ENCODE measurements around the gene KCNAB1.

KCNAB1 gene

GRCh38 chr3:156479604-156480003, 359.2 kb downstream of the KCNAB1 start:
- no peak overlapping the region for H3K27ac ChIP-seq (ENCODE audit: low read length)
- H3K9me3 ChIP-seq (replicated peaks; ENCODE audit: insufficient read depth, low read length) = no peaks in the 10 kb centered on the region
- TF ChIP-seq EZH2 (optimal IDR thresholded peaks at IDR 0.05; ENCODE audit: low read depth, low read length) (no peak), EZH2phosphoT487 (IDR thresholded peaks at IDR 0.05; ENCODE audit: low read length) (no peak), CTCF (IDR thresholded peaks at IDR 0.05; ENCODE audit: low read length) (no peak)
- H3K4me3 ChIP-seq (ENCODE audit: low read length) = no peak overlapping the region
- H2AFZ ChIP-seq (ENCODE audit: low read length) = no peak overlapping the region
- H3K4me2 ChIP-seq (ENCODE audit: low read depth, low read length) = no peak overlapping the region
- DNase-seq = no peak
- no peaks in the 10 kb centered on the region for H3K36me3 ChIP-seq (replicated peaks; ENCODE audit: insufficient read depth, low read length)
- H3K4me1 ChIP-seq (ENCODE audit: low read length) = peaks cover 30% of the 10 kb centered on the region
- no peaks in the 10 kb centered on the region for H3K9me2 ChIP-seq (replicated peaks; ENCODE audit: insufficient read depth, low read length)
- H3K9ac ChIP-seq (ENCODE audit: low read length) = no peak overlapping the region
- no peaks in the 10 kb centered on the region for H3K79me2 ChIP-seq (ENCODE audit: low read length)
- H3K27me3 ChIP-seq (replicated peaks; ENCODE audit: insufficient read depth, low read length) = no peaks in the 10 kb centered on the region
- peaks cover 21% of the 10 kb centered on the region for H3F3A ChIP-seq (ENCODE audit: insufficient read depth, low read length)
- H4K20me1 ChIP-seq (ENCODE audit: insufficient read depth, low read length) = no peaks in the 10 kb centered on the region

DNA sequence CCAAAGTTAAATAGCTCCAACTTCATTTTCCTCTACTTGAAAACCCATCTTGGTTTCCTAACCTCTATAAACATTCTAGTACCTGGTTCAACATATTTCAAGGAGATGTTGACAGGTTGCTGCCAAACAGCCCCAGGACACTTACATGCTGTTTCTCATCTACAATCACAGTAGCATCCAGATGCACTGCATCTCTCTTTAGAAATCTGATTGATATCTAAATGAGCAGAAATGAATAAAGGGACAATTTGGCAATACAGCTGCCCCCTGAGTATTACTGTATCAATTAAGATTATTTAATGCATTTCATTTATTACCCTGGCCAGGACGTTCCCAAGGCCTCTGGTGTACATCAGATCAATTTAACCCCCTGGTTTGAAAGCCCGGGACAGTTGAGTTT, 360.6 kb downstream of the KCNAB1 start:
- Histone ChIP-seq H3K4me3 (ENCODE audit: low read length) (no peak overlapping the region), H3K9me2 (replicated peaks; ENCODE audit: insufficient read depth, low read length) (no peaks in the 10 kb centered on the region), H3K4me2 (ENCODE audit: low read depth, low read length) (no peak overlapping the region), H3K79me2 (ENCODE audit: low read length) (no peaks in the 10 kb centered on the region), H3K4me1 (ENCODE audit: low read length) (peaks cover 40% of the 10 kb centered on the region), H3K27ac (ENCODE audit: low read length) (no peak overlapping the region), H3K27me3 (replicated peaks; ENCODE audit: insufficient read depth, low read length) (no peaks in the 10 kb centered on the region), H3K9me3 (replicated peaks; ENCODE audit: insufficient read depth, low read length) (no peaks in the 10 kb centered on the region), H3K36me3 (replicated peaks; ENCODE audit: insufficient read depth, low read length) (no peaks in the 10 kb centered on the region), H3F3A (ENCODE audit: insufficient read depth, low read length) (peaks cover 30% of the 10 kb centered on the region), H2AFZ (ENCODE audit: low read length) (no peak overlapping the region), H3K9ac (ENCODE audit: low read length) (no peak overlapping the region), H4K20me1 (ENCODE audit: insufficient read depth, low read length) (no peaks in the 10 kb centered on the region)
- no peak for TF ChIP-seq EZH2phosphoT487 (IDR thresholded peaks at IDR 0.05; ENCODE audit: low read length)
- no peak for TF ChIP-seq EZH2 (optimal IDR thresholded peaks at IDR 0.05; ENCODE audit: low read depth, low read length)
- TF ChIP-seq CTCF (IDR thresholded peaks at IDR 0.05; ENCODE audit: low read length) = no peak
- DNase-seq = no peak

DNA sequence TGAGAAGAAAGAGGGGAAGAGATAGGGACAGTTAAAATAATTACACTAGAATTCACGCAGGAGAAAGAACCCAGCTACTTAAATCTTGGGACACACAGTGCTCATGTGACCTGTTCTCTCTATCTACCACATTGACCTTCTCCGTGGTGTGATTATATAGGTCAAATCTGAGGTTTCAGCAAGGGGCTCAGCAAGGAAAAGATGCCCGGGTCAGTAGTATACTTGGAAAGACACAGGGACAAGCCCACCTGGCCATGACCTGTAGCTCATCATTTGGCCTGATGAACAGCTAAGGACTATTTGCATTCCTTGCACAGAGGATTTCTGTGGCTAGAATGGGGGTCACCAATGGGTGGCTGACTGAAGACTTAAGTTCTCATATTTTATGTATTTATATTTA, 362.6 kb downstream of the KCNAB1 start:
- Histone ChIP-seq H3K27me3 (replicated peaks; ENCODE audit: insufficient read depth, low read length) (no peaks in the 10 kb centered on the region), H3K4me1 (ENCODE audit: low read length) (peaks cover 40% of the 10 kb centered on the region), H3K9ac (ENCODE audit: low read length) (no peak overlapping the region), H3K79me2 (ENCODE audit: low read length) (no peaks in the 10 kb centered on the region), H3F3A (ENCODE audit: insufficient read depth, low read length) (peaks cover 30% of the 10 kb centered on the region), H3K36me3 (replicated peaks; ENCODE audit: insufficient read depth, low read length) (no peaks in the 10 kb centered on the region), H3K27ac (ENCODE audit: low read length) (peak overlapping the region; percentile 86; the same call in 1 of the 2 replicates), H3K9me2 (replicated peaks; ENCODE audit: insufficient read depth, low read length) (no peaks in the 10 kb centered on the region), H3K4me2 (ENCODE audit: low read depth, low read length) (peak overlapping the region; percentile 85; the same call in 1 of the 2 replicates), H3K9me3 (replicated peaks; ENCODE audit: insufficient read depth, low read length) (no peaks in the 10 kb centered on the region), H3K4me3 (ENCODE audit: low read length) (no peak overlapping the region), H2AFZ (ENCODE audit: low read length) (no peak overlapping the region), H4K20me1 (ENCODE audit: insufficient read depth, low read length) (no peaks in the 10 kb centered on the region)
- TF ChIP-seq EZH2 (optimal IDR thresholded peaks at IDR 0.05; ENCODE audit: low read depth, low read length) (no peak), EZH2phosphoT487 (IDR thresholded peaks at IDR 0.05; ENCODE audit: low read length) (no peak), CTCF (IDR thresholded peaks at IDR 0.05; ENCODE audit: low read length) (no peak)
- no peak for DNase-seq
